GF-D8 (cell line): ENCODE results near the gene ACSBG1.

Source experiments
- DNase-seq: peaks from one replicate; lab custom pipeline; 2025; lab: John Stamatoyannopoulos, UW

Gene ACSBG1

DNA sequence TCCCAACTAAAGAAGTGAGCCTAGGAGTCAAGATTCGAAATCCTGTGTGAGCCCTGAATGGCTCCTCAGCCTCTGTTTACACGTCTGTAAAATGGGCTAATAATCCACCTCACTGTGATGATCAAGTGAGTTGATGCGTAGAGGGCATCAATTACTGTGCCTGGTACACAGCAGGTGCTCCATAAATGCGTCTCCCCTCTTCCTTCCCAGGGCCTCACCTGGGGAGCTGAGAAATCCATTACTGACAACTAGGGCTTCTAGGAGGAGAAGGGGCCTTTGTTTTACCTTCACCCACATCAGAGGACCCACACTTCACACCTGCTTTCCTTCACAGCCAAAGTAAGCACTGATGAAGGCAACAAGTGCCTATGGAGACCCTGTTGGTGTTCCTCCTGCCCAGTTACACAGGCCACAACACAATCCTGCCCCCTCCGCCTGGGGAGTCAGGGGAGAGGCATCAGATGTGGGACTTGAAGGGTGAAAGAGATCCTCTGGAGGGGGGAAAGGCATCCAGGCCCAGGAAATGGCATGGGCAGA is 104.5 kb downstream of the ACSBG1 start:
- DNase-seq, result no peak

DNA sequence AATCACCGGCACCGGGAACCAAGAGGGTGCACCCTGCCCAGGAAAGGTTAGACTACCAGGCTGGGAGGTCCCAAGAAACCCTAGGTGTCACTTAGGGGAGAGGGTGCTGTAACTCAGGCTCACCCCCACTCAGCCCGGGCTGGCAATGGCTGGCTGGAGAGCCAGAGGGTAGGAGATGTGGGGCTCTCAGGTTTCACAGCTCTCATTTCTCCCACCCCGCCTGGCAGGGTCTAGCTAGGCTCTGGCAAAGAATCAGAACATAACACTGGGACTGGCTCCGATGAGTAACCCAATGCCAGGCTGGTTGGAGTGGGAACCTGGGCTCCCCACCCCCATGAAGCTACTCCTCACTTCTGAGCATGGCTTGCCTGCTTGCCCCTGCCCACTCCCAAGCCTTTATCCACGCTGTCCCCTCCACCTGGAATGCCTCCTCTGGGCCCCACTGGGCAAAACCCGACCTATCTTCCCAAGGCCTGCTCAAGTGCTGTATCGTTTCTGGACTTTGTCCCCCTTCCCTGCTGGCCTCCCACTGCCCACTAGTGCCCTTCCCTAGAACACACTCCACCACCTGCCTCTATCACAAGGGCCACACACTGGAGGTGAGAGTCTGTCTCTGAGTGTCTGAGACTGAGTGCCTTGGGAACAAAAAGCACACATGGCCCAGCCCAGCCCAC is 105.2 kb downstream of the ACSBG1 start:
- no peak for DNase-seq

DNA sequence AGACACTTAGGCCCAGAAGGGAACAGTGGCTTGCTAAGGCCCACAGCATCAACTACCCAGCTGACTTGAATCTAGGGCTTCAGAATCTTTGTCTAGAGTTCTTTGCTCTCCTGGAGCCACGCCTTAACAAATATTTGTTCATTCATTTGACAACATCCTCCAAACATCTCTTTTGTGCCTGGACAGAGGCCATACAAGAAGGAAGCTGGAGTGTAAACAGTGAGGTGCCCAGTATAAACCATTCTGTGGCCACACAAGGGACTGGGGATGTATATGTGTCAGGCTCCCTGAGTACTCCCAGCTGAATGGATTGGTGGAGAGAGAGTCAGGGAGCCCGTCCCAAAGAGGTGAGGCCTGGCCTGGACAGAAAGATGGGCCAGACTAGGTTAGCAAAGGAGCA is 106.5 kb downstream of the ACSBG1 start:
- no peak for DNase-seq

DNA sequence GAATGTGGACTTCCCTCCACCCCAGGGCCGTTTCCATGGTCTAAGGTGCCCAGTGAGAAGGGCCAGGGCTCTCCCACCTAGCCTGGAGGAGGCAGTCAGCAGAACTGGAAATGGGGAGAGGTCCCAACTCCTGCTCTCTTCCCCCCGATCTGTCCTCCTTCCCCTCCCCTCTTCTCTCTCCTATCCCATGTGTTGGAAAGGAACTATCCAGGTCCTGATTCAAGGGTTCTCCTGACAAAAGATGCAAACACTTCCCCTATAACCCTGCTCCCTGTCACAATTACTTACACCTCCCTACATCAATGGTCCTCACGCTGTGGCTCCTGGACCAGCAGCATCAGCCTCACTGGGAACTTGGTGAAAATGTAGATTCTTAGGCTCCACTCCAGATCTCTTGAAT is 109.1 kb downstream of the ACSBG1 start:
- no peak for DNase-seq

- DNase-seq, result no peak
Observed at GRCh38 chr15:78120523-78120922, 113.8 kb downstream of the ACSBG1 start.
